ENCODE results near the gene TRIM5.
"Not testable (repeated sequence)": the region's sequence is repeated elsewhere in the genome, so short reads cannot be mapped to it uniquely, and the experiment has no call there.

TRIM5 gene, protein sequence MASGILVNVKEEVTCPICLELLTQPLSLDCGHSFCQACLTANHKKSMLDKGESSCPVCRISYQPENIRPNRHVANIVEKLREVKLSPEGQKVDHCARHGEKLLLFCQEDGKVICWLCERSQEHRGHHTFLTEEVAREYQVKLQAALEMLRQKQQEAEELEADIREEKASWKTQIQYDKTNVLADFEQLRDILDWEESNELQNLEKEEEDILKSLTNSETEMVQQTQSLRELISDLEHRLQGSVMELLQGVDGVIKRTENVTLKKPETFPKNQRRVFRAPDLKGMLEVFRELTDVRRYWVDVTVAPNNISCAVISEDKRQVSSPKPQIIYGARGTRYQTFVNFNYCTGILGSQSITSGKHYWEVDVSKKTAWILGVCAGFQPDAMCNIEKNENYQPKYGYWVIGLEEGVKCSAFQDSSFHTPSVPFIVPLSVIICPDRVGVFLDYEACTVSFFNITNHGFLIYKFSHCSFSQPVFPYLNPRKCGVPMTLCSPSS

DNA sequence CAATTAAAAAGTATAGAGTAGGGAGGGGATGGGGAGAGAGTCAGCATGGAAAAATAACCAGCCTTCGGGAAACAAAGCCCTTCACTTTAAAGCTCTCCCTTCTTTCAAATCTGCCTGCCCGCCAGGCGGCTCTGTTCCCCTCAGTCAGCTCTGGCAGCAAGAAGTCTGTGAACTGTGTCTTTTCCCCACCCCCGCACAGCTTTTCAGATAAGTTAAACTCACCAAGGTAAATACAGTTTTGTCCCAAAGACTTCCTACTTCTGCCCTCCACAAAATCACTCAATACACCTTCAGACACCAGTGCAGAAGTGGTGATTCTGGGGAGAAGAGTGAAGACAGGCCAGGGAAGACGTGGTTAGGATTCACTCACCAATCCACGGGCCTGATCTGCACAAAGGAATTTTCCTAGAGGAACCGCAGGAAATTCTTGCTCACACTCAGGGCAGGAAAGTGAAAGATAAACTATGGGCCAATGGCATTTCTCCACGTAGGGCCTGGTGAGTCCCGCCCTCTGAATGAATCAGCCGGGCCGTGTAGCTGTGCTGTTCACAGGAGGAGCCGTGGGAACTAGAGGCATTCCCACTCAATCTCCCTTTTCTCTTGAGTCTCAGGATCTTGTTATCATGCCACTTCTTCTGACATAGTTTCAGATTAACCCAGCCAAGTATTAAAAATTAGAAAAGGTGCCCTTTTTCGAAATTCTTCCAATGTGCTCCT, at the start of gene TRIM5:
Gene TRIM5 (minus strand): TSS at position 429 of the 717 bp plus-strand sequence. CDS start 4,897 bp downstream, outside the sequence.
- DNase-seq (ENCODE audit: low spot score), result peak; percentile 97

DNA sequence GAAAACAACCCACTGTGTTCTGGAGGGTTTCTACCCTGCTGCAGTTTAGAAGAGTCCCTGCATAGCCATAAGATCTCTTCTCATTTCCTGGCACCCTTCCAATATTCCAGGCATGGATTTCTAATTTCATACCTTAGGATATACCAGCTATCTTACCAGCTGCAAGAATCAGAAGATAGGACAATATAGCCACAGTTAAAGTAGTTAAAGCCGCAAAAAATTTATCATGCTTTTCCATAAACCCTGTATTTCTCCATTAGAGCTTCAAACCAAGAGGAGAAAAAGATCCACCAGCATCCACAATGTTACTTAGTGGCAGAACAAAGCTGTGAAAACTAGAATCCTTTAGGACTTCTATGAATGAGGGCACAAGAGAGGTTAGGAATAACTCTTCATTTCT, 42.8 kb upstream of the TRIM5 start:
- DNase-seq (ENCODE audit: low spot score), result no peak

DNA sequence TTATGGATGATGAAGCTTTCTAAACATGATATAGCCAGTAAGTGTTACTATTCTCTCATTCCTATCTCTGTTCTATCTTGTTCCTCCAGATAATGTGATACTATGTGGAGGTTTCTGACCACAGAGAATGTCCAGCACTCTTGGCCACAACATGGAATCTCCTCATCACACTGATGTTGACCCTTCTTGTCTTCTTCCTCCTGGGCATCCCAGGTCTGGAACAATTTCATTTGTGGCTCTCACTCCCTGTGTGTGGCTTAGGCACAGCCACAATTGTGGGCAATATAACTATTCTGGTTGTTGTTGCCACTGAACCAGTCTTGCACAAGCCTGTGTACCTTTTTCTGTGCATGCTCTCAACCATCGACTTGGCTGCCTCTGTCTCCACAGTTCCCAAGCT, 41.5 kb upstream of the TRIM5 start:
- no peak for DNase-seq (ENCODE audit: low spot score)

DNA sequence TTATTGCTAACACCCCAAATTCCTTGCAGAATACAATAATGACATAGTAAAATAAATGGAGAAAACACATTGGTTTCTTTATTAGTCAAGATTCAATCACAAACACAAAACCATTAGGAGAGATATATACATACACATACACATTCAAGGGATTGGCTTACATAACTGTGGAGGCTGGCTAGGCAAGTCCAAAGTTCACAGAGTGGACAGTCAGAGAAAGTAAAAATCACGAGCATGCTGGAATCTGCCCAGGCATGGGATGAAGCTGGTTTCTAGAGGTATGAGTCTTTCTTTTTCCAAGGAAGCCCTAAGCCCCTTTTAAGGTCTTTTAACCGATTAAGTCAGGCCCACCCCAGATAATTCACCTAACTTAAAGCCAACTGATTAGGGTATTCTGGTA, 37.7 kb upstream of the TRIM5 start:
- DNase-seq (ENCODE audit: low spot score), result no peak

DNA sequence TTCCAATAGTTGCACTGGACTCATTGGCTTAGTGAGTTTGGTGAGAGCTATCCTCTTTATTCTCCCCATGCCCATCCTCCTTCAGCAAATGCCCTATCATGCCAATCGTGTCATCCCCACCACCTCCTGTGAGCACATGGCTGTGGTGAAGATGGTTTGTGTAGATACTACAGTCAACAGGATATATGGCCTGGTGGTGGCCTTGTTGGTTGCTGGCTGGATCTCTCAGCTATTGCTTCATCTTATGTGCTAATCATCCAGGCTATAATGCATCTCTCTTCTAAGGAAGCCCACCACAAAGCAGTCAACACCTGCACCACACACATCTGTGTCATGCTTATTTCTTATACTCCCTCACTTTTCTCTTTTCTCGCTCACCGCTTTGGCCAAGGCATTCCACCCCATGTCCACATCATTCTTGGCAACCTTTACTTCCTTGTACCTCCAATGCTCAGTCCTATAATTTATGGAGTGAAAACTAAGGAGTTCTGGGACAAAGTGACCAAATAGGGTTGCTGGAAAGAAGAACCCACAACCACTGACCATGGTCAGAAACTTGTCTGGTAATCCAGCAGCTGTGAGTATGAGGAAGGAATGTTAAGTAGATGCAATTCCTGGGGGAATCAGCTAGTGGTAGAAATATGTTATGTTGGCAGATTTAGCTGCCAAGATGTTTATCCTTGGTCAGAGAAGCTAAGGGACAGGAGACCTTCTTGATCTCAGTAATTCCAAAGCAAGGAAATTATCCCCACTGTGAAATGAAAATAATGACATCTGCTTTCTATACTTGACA, 35.0 kb upstream of the TRIM5 start:
- DNase-seq (ENCODE audit: low spot score), result no peak

DNA sequence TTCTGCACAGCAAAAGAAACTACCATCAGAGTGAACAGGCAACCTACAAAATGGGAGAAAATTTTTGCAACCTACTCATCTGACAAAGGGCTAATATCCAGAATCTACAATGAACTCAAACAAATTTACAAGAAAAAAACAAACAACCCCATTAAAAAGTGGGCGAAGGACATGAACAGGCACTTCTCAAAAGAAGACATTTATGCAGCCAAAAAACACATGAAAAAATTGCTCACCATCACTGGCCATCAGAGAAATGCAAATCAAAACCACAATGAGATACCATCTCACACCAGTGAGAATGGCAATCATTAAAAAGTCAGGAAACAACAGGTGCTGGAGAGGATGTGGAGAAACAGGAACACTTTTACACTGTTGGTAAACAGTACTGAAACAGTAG, 31.6 kb upstream of the TRIM5 start:
- DNase-seq (ENCODE audit: low spot score), result not testable (repeated sequence)

DNA sequence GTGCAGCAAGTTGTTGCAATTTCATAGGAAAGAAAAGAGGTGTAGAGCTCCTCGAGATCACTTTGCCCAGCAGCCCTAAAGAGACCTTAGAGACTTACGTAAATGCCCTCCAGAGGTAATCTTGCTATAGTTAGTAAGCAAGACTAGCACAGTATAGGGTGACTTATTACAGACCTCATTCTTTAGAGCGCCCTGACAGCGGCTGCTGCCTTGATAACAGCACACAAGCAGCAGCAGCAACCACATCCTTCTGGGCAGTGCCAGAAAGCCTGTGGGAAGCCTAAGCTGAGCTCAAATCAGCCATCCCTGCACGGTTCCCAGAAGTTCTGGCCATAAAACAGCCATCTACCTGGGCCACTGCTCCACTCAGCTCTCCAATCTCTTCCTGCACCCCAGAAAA, 28.8 kb upstream of the TRIM5 start:
- DNase-seq (ENCODE audit: low spot score), result no peak

DNA sequence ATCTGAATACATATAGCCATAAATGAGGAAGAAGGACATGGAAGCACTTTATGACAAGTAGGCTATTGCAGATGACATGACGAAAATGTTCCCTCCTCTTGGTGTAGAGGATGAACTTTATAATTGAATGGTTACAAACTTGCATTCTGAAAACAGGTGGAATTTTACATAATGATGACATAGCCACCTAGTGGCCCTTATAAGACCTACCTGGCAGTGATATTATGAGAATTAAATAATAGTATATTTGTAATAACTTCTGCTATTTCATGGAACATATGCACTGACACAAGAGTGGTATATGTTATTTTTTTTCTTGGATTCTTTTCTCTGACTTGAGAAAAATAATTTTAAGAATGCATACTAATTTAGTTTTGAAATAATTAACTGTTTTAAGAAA, 27.6 kb upstream of the TRIM5 start:
- DNase-seq (ENCODE audit: low spot score), result no peak

DNA sequence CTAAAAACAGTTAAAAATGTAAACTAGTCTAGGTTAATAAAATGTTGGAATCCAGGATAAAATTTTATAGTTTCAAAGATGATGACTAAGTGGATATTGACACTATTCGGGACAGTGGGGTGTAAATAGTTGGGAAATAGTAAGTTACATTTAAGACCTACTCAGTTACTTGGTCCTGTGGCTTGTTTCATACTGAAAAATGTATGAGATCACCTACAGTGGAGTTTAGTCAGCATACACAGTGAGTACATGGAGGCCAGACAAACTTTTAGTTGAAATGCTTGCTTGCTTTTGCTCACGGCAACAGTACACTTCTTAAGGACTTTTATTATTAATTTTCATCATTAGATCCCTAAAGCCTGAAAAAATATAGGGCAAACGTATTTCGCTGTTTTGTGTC, 20.8 kb upstream of the TRIM5 start:
- DNase-seq (ENCODE audit: low spot score), result no peak

DNA sequence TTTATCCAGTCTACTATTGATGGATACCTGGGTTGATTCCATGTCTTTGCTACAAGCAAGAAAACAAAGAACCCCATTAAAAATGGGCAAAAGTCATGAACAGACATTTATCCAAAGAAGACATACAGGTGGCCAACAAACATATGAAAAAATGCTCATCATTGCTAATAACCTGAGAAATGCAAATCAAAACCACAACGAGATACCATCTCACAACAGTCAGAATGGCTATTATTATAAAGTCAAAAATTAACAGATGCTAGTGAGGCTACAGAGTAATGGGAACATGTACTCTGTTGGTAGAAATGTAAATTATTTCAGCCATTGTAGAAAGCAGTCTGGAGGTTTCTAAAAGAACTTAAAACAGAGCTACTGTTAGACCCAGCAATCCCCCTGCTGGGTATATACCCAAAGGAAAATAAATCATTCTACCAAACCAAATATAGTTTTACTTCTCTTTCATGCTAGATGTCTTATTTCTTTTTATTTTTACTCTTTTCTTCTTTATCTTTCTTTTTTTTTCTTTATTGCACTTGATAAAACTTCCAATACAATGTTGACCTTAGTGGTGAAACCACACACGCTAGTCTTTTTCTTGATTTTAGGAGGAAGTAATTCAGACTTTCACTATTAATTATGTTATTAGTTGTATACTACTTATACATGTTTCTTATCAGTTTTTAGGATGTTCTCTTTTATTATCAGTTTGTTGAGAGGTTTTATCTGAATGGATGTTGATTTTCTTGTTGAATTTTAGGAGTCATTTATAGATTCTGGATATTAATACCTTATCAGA, 19.1 kb upstream of the TRIM5 start:
- DNase-seq (ENCODE audit: low spot score), result no peak

DNA sequence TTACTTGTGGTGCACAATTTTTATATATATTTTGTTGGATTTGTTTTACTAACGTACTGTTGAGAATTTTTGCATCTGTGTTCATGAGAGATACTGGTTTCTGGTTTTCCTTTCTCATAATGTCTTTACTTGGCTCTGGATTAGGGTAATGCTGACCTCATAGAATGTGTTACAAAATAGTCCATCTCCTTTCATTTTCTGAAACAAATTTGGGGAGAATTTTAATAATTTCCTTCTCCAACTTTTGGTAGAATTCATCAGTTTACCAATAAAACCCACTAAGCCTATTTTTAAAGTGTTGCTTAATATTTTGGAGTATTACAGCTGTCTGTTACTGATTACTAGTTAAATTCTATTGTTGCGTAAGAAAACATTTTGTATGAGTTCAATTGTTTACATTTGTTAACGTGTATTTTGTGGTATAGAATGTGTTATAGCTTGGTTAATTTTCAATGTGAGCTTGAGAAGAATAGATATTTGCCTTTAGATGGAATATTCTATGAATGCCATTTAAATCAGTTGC, 16.2 kb upstream of the TRIM5 start:
- DNase-seq (ENCODE audit: low spot score), result no peak

DNA sequence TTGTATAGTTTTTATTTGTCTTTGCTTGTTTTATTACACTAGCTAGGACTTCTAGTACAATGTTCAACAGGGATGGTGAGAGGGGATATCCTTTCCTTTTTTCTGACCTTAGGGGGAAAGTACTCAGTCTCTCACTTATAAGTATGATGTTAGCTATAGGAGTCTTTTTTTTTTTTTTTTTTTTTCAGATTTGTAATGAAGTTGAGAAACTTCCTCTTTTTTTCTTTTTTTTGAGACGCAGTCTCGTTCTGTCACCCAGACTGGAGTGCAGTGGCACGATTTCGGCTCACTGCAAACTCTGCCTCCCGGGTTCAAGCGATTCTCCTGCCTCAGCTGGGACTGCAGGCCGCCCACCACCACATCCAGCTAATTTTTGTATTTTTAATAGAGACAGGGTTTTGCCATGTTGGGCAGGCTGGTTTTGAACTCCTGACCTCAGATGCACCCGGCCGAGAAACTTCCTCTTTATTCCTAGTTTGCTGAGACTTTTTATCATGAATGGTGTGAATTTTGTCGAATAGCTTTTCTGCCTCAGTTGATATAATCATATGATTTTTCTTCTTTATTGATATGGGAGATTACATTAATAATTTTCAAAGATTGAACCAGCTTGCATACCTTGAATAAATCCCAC, 15.7 kb upstream of the TRIM5 start:
- DNase-seq (ENCODE audit: low spot score), result no peak

DNA sequence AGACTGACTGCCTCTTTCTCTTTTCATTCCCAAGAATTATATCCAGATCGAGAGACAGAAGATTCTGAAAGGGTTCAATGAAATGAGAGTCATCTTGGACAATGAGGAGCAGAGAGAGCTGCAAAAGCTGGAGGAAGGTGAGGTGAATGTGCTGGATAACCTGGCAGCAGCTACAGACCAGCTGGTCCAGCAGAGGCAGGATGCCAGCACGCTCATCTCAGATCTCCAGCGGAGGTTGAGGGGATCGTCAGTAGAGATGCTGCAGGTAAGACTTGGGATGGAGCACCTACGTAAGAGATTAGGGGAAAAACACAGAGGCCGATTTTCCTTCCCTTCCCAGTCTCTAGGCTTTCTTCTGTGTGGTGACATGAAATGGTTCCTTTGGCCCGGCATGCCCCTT, 13.4 kb upstream of the TRIM5 start:
- DNase-seq (ENCODE audit: low spot score), result no peak

DNA sequence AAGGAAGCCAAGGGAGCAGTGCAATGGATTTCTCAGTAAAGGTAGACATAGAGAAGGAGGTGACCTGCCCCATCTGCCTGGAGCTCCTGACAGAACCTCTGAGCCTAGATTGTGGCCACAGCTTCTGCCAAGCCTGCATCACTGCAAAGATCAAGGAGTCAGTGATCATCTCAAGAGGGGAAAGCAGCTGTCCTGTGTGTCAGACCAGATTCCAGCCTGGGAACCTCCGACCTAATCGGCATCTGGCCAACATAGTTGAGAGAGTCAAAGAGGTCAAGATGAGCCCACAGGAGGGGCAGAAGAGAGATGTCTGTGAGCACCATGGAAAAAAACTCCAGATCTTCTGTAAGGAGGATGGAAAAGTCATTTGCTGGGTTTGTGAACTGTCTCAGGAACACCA, 11.3 kb upstream of the TRIM5 start:
- DNase-seq (ENCODE audit: low spot score), result no peak

DNA sequence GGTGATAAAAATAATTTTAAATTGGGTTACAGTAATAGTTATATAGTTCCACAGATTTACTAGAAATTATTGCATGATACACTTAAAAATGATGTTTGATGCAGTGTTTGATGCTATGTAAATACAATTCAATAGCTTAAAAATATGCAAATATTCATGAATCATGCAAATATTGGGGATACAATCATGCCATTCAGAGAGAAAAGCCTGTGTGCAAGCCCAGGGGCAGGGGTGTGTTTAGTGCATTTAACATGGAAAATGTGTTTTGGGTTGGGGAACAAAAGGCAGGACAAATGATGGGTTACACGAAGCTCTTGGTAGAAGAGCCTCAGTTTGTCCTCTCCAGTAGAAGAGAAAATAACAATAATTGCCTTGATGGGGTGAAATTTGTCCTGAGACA, 10.7 kb upstream of the TRIM5 start:
- no peak for DNase-seq (ENCODE audit: low spot score)

DNA sequence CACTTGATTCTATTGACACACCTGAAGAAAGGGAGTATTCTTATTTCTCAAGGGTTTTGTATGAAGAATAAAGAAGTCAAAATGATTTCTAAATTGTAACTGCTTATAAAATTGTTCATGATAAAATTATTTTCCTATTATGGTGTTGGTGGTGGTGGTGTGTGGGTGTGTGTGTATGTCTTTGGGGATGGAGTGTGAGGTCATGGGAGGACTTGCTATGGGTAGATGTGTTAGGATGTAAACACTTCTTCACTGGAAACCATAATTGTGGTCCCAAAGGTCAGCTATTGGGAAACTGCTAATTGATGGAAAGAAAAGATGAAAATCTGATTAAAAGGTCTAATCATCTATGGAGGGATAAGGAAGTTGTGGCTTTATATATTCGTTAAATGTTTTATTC, 9.8 kb upstream of the TRIM5 start:
- DNase-seq (ENCODE audit: low spot score), result no peak

DNA sequence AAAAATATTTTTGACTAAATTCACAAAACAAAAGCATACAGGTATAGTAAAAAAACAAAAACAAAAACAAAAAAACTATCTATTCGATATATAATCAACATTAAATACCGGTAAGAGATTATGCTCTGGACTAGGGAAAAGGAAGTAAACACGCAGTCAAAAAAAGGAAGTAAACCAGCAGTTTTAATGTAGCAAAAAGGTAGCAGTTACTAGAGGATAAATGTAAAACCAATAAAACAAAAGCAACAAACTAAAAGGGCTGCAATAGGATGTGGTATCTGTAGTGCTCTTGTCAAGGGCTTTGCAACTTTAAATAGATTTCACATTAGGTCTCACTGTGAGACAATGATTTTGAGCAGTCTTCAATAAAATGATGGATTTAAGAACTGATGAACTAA, 7.1 kb upstream of the TRIM5 start:
- DNase-seq (ENCODE audit: low spot score), result no peak

DNA sequence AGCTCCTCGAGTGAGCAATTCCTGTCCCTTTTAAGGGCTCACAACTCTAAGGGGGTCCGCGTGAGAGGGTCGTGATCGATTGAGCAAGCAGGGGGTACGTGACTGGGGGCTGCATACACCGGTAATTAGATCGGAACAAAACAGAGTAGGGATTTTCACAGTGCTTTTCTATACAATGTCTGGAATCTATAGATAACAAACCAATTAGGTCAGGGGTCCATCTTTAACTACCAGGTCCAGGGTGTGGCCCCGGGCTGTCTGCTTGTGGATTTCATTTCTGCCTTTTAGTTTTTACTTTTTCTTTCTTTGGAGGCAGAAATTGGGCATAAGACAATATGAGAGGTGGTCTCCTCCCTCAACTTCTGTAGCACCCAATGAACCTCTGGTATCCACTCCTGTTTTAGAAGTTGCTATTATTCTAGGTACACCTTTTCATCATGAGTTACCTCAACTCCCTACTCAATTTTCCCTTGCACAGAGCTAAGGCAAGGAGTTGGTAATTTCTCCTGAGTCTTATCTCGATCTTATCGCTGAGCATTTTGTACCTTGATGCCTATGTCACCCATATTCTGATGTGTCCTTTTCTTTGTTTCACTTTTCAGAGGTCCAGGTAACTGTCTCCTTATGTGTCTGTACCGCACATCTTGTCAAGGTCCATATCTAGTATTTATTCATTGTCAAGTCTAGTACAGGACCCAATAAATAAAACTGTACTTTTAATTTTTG, 6.5 kb upstream of the TRIM5 start:
- DNase-seq (ENCODE audit: low spot score), result not testable (repeated sequence)

DNA sequence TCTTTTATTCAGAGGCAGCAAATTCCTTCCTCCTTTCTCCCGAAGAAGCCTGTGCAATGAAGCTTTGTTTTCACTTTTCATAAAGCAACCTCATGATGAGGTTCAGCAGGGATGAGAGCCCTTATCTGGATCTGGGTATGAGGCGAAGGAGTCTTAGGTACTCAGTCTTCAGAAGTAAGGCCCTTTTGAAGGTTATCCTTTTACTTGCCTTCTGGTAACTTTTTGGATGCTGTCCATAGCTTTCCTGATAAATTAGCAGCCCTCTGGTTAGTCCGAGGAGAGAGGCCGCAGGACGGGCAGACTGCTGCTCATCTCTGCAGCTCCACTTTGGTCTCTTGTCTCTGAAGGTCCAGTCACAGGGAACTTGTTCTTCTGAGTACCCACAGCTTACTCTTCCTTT, 5.9 kb upstream of the TRIM5 start:
- DNase-seq (ENCODE audit: low spot score), result peak; percentile 56

DNA sequence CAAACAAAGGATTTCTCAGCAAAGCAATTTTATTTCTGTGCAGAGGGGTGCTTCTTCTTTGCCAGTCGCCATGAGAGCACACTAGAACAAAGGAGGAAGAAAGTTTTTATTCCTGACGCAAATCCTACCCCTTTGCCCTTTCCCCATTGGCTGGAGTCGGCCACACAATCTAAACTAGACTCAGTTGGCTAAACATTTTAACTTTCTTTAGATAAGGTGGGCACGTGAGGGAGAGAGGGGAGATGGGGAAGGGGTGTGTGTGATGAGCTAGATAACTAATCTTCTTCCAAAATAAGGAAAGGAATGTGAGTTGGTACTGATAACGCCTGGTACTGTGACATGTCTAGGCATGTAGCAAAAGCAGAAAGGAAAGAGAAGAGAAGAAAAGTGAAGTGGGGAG, 5.3 kb upstream of the TRIM5 start:
- DNase-seq (ENCODE audit: low spot score), result peak; percentile 34

Measured in AG20443 (cell line).